BJ (cell line): ENCODE measurements around the gene CHN2. TPM values are rescaled to one million over a fixed set of nuclear protein-coding genes. Genes with fewer than 3 reads are reported as not detected.

Experiments used
- CTCF ChIA-PET: fragments of 350-600 bp; formaldehyde crosslinking; extraction: SDS; loops from one replicate; lab custom pipeline; 2021; ENCODE audit warnings: antibody characterized with exemption, inconsistent platforms; lab: Yijun Ruan, JAX
- POLR2A ChIA-PET: fragments of 300-600 bp; sonication (Branson Sonifier 250); formaldehyde crosslinking; extraction: SDS; loops from one replicate; lab custom pipeline; 2021; ENCODE audit warnings: antibody characterized with exemption; lab: Charles Lee
- DNase-seq: peaks from one replicate; pipeline ENCODE4 v3.0.0-alpha.2; 2011; ENCODE audit warnings: low read depth
- H3K27me3 ChIP-seq: 2 replicates; pipeline ENCODE4 v1.6.0; 2011; ENCODE audit warnings: low read length; ENCODE audit not compliant: control insufficient read depth, insufficient read depth
- H3K36me3 ChIP-seq: 2 replicates; pipeline ENCODE4 v1.5.1; 2011; ENCODE audit warnings: low read length; ENCODE audit not compliant: control insufficient read depth, insufficient read depth
- H3K4me3 ChIP-seq: 2 replicates; pipeline ENCODE4 v1.5.1; 2011; ENCODE audit warnings: low read depth, mild to moderate bottlenecking, control low read depth, low read length
- polyA plus RNA-seq: library from polyadenylated mRNA; depleted of rRNA; stranded (reverse); fragments of >200 nt; gene quantifications from 2 replicates; pipeline ENCODE4 v1.2.3, GENCODE V29; 2011
- TF ChIP-seq, protein P1 (sequence below): IDR thresholded peaks from 2 replicates; pipeline ENCODE4 v1.5.1; 2011; ENCODE audit warnings: low read depth, mild to moderate bottlenecking, control low read depth, inconsistent platforms, low read length, moderate library complexity; ENCODE audit not compliant: insufficient read depth

Gene CHN2
- polyA plus RNA-seq, 1 experiment, result not detected

DNA sequence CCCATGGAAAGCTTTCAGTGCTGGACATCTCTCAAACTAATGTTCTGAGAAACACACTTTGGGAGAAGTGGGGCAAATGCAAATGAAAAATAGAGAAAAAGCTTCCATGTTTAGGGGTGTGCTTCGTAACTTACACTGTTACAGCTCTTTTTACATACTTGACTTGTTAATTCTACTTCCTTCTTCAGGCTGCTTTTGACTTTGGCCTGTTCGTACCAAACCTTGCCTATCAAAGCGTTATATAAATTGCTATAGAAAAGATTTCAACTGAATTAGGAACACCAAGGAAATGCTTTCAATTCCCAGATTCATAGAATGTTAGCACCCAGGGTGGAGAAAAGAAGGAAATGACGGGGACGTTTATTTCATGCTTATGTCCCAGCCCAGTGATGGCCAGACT, 228.3 kb downstream of the CHN2 start:
- TF ChIP-seq, protein P1, sequence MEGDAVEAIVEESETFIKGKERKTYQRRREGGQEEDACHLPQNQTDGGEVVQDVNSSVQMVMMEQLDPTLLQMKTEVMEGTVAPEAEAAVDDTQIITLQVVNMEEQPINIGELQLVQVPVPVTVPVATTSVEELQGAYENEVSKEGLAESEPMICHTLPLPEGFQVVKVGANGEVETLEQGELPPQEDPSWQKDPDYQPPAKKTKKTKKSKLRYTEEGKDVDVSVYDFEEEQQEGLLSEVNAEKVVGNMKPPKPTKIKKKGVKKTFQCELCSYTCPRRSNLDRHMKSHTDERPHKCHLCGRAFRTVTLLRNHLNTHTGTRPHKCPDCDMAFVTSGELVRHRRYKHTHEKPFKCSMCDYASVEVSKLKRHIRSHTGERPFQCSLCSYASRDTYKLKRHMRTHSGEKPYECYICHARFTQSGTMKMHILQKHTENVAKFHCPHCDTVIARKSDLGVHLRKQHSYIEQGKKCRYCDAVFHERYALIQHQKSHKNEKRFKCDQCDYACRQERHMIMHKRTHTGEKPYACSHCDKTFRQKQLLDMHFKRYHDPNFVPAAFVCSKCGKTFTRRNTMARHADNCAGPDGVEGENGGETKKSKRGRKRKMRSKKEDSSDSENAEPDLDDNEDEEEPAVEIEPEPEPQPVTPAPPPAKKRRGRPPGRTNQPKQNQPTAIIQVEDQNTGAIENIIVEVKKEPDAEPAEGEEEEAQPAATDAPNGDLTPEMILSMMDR, result no peak
- ChIA-PET POLR2A (no interaction called here), CTCF (interaction anchor here (0.8 kb wide), 1 partner anchor 496 kb away, joined by 4 read pairs; no protein-coding TSS in a partner anchor)
- H3K36me3 ChIP-seq, result no peaks in the 10 kb centered on the region
- DNase-seq, result no peak
- H3K4me3 ChIP-seq, result no peak overlapping the region
- no peaks in the 10 kb centered on the region for H3K27me3 ChIP-seq

DNA sequence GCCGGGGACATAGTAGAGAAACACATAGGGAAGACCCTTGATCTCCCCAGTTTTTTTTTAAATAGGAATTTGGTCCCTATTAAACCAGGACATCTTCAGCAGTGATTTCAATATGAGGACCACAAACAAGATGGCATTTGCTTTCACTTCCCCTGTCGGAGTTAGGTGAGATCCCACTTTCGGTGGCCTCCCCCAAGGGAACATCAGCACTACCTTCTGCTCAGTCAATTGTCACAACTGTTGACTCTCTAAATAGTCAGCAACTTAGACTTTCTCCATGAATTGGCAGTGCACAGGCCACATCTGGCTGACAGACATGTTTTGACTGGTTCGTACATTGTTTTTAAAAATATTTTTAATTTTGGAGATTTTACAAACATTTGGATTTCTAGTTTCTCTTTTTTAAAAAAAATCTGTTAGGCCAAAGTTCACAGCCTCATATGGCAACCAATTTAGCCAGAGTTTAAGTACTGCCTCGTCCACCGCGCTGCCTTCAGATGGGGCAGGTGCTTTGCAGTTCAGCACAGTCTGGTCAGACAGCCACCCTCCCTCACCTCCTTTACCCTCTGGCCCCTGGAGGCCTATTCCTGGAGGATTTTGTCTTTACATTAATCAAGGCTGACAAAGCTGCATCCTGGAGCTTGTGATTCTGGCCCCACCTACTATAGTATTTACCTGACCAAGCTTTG, 229.9 kb downstream of the CHN2 start:
- POLR2A ChIA-PET, result no interaction called here
- TF ChIP-seq, protein P1, result no peak
- Histone ChIP-seq H3K4me3 (no peak overlapping the region), H3K36me3 (no peaks in the 10 kb centered on the region), H3K27me3 (no peaks in the 10 kb centered on the region)
- DNase-seq, result no peak
- CTCF ChIA-PET, result interaction anchor here (1.0 to 1.2 kb wide), 2 partner anchors 16 to 498 kb away, joined by 3 to 4 read pairs; no protein-coding TSS in a partner anchor

DNA sequence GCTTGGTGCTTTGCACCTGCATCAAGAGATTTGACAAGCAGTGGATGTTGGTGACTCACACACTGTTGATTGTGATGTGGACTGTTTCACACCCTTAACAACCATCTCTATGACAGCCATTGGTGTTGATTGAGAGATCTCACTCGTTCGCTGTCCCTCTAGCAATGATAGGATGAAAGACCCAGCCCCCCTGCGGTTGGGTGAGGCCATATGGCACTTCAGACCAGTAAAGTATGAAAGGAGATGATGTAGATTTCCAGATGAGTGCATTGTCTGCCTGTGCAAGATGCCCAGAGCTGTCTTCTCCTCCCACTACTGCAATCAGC, 230.4 kb downstream of the CHN2 start:
- CTCF ChIA-PET, result interaction anchor here (1.0 to 1.2 kb wide), 2 partner anchors 16 to 499 kb away, joined by 3 to 4 read pairs; no protein-coding TSS in a partner anchor
- POLR2A ChIA-PET, result no interaction called here
- DNase-seq, result no peak

DNA sequence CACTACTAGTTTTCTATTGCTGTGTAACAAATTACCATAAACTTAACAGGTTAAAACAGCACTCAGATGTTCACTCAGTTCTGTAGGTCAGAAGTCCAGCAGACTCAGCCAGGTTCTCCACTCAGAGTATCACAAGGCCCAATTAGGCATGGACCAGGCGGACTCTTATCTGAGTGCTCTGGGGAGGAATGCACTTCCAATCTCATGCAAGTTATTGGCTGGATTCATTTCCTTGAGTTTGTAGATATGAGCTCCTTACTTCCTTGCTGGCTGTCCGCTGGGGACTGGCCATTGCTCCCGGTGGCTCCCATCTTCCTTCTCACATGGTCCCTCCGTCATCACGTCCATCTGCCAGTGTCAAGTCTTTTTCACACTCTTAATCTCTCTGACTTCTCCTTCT, 232.0 kb downstream of the CHN2 start:
- ChIA-PET POLR2A (no interaction called here), CTCF (no interaction called here)
- H3K27me3 ChIP-seq, result no peaks in the 10 kb centered on the region
- TF ChIP-seq, protein P1, result no peak
- no peak for DNase-seq
- H3K4me3 ChIP-seq, result no peak overlapping the region
- H3K36me3 ChIP-seq, result no peaks in the 10 kb centered on the region

More for the DNA sequence above, 230.4 kb downstream of the CHN2 start:
- H3K36me3 ChIP-seq, result no peaks in the 10 kb centered on the region
- H3K4me3 ChIP-seq, result no peak overlapping the region
- no peaks in the 10 kb centered on the region for H3K27me3 ChIP-seq
- TF ChIP-seq, protein P1, result no peak

DNA sequence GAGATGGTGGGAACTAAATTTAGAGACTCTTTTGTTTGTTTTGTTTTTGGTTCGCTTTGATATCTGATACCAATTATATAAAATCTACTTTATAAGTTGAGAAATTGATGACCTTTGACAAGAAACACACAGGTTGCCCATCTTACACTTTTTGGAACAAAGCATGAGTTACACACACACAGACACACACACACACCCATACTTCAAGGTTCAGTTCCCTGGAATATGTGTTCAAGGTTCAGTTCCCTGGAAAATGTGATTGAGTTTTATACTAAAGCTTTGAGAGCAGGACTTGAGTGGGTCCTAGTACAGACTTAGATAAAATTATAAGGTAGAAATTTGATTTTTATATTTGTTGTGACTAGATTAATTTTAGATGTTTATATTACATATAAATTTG, 234.8 kb downstream of the CHN2 start:
- CTCF ChIA-PET, result interaction anchor here (1.0 to 1.2 kb wide), 2 partner anchors 7 to 11 kb away, joined by 3 read pairs; no protein-coding TSS in a partner anchor
- POLR2A ChIA-PET, result no interaction called here
- Histone ChIP-seq H3K27me3 (0 out of 2 replicates have a peak, but pooled peaks cover 2% of the 10 kb centered on the region), H3K36me3 (no peaks in the 10 kb centered on the region), H3K4me3 (no peak overlapping the region)
- DNase-seq, result no peak
- TF ChIP-seq, protein P1, result no peak
